Measurements from ENCODE around the gene JAK1. TPM values are rescaled to one million over a fixed set of nuclear protein-coding genes. Genes with fewer than 3 reads are reported as not detected.

The JAK1 gene
- polyA plus RNA-seq, 2 of the 4 experiments (the other 2 are of a cell fraction): 110 to 159 TPM

DNA sequence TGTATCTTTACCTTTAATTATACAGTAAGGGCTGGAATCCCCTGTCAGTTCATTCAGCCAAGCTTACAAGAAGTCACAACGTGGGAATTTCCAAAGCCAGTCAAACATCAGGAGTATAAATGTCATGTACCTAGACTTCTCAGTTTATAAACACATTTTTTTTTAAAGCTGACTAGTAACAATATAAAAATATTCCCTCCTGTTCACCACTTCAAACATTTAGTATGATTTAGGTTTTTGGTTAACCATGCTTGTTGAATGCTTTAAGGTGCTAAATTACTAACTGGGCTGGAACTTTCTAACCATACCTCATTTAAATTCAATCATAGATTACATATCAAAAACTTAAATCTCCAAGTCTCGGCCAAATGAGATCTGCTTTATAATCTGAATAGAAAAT, 44.0 kb downstream of the JAK1 start:
- ATAC-seq: no peak

DNA sequence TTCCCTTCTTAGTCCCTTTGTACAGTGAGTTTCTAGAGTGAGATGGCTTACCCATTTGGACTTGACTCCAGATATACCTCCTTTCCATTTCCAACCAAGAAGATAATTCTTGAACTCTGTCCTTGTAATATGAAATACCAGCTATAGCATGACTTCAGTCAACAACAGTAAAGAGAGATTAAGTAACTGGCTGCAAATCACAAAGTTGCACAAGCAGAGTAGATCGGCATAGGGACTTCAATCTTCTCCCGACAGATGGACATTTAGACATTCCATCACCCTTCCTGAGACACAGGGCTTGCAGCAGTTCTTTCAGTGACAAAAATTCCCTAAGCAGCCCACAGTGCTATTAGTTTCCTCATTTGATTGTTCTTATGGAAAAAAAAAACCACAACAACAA, 44.6 kb downstream of the JAK1 start:
- TF ChIP-seq CEBPB (IDR thresholded peaks at IDR 0.05) (peak; percentile 54 to 56; a peak in 2 of 4 replicates), EP300 (IDR thresholded peaks at IDR 0.05) (peak in 1 of 2 experiments; percentile 34; a peak in 1 of 5 replicates), POLR2A (IDR thresholded peaks at IDR 0.05; ENCODE audit: low read length) (no peak), ZNF302 (CRISPR knock-in tag; IDR thresholded peaks at IDR 0.05) (no peak), BHLHE40 (IDR thresholded peaks at IDR 0.05; ENCODE audit: low read depth, low read length) (no peak)
- TF ChIP-seq, protein P1, sequence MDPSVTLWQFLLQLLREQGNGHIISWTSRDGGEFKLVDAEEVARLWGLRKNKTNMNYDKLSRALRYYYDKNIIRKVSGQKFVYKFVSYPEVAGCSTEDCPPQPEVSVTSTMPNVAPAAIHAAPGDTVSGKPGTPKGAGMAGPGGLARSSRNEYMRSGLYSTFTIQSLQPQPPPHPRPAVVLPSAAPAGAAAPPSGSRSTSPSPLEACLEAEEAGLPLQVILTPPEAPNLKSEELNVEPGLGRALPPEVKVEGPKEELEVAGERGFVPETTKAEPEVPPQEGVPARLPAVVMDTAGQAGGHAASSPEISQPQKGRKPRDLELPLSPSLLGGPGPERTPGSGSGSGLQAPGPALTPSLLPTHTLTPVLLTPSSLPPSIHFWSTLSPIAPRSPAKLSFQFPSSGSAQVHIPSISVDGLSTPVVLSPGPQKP (IDR thresholded peaks at IDR 0.05; ENCODE audit: low read depth, low read length): no peak
- ATAC-seq: no peak
- no peak for FAIRE-seq
- DNase-seq (ENCODE audit: low read depth in 1 of 2, low spot score in 1 of 2): no peak
- ChIA-PET POLR2A (interaction anchor here (1.8 kb wide), 1 partner anchor 44 kb away, joined by 5 read pairs; no protein-coding TSS in a partner anchor), CTCF (interaction anchor here (2.0 kb wide), 1 partner anchor 18 kb away, joined by 4 read pairs; no protein-coding TSS in a partner anchor)
- peaks cover 89% of the 10 kb centered on the region for H3K4me1 ChIP-seq
- 18% methylated on average over 2 of the region's 2 CpGs for WGBS (ENCODE audit: missing lambda C conversion rate)
- peak overlapping the region; percentile 70 for H3K4me2 ChIP-seq
- H3K27ac ChIP-seq: peak overlapping the region; percentile 75 to 90
- no peaks in the 10 kb centered on the region for H3K9me3 ChIP-seq
- no peak overlapping the region; the same call in 2 of the 3 replicates for H3K4me3 ChIP-seq

More for the DNA sequence above, 44.0 kb downstream of the JAK1 start:
- WGBS (ENCODE audit: missing lambda C conversion rate): 28% methylated on average over 2 of the region's 2 CpGs
- Histone ChIP-seq H3K4me3 (no peak overlapping the region), H3K9me3 (no peaks in the 10 kb centered on the region), H3K4me2 (peak overlapping the region; percentile 70), H3K4me1 (peaks cover 90% of the 10 kb centered on the region), H3K27ac (peak overlapping the region; percentile 75 to 90)
- ChIA-PET POLR2A (interaction anchor here (1.3 to 1.8 kb wide), 2 partner anchors 24 to 43 kb away, joined by 3 to 5 read pairs; no protein-coding TSS in a partner anchor), CTCF (no interaction called here)
- DNase-seq (ENCODE audit: low read depth in 1 of 2, low spot score in 1 of 2) (no peak), FAIRE-seq (no peak)
- TF ChIP-seq CEBPB (IDR thresholded peaks at IDR 0.05) (no peak), MAZ (IDR thresholded peaks at IDR 0.05; ENCODE audit: borderline replicate concordance, low read depth, low read length) (no peak), PHF8 (IDR thresholded peaks at IDR 0.05; ENCODE audit: borderline replicate concordance, low read depth) (no peak), HOXB13 (CRISPR knock-in tag; IDR thresholded peaks at IDR 0.05; ENCODE audit: low read depth) (no peak), EHMT2 (IDR thresholded peaks at IDR 0.05; ENCODE audit: low read depth) (no peak), JUNB (IDR thresholded peaks at IDR 0.05) (no peak), FOSL2 (IDR thresholded peaks at IDR 0.05) (no peak), FOSL2 (CRISPR knock-in tag; IDR thresholded peaks at IDR 0.05) (no peak), HOXA7 (CRISPR knock-in tag; IDR thresholded peaks at IDR 0.05) (no peak)
- TF ChIP-seq, protein P2, sequence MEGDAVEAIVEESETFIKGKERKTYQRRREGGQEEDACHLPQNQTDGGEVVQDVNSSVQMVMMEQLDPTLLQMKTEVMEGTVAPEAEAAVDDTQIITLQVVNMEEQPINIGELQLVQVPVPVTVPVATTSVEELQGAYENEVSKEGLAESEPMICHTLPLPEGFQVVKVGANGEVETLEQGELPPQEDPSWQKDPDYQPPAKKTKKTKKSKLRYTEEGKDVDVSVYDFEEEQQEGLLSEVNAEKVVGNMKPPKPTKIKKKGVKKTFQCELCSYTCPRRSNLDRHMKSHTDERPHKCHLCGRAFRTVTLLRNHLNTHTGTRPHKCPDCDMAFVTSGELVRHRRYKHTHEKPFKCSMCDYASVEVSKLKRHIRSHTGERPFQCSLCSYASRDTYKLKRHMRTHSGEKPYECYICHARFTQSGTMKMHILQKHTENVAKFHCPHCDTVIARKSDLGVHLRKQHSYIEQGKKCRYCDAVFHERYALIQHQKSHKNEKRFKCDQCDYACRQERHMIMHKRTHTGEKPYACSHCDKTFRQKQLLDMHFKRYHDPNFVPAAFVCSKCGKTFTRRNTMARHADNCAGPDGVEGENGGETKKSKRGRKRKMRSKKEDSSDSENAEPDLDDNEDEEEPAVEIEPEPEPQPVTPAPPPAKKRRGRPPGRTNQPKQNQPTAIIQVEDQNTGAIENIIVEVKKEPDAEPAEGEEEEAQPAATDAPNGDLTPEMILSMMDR (IDR thresholded peaks at IDR 0.05): no peak
- TF ChIP-seq, protein P3, sequence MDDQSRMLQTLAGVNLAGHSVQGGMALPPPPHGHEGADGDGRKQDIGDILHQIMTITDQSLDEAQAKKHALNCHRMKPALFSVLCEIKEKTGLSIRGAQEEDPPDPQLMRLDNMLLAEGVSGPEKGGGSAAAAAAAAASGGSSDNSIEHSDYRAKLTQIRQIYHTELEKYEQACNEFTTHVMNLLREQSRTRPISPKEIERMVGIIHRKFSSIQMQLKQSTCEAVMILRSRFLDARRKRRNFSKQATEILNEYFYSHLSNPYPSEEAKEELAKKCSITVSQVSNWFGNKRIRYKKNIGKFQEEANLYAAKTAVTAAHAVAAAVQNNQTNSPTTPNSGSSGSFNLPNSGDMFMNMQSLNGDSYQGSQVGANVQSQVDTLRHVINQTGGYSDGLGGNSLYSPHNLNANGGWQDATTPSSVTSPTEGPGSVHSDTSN (IDR thresholded peaks at IDR 0.05): no peak
- TF ChIP-seq, protein P1 (IDR thresholded peaks at IDR 0.05; ENCODE audit: low read depth, low read length): no peak
- TF ChIP-seq, protein P4, sequence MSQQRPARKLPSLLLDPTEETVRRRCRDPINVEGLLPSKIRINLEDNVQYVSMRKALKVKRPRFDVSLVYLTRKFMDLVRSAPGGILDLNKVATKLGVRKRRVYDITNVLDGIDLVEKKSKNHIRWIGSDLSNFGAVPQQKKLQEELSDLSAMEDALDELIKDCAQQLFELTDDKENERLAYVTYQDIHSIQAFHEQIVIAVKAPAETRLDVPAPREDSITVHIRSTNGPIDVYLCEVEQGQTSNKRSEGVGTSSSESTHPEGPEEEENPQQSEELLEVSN (IDR thresholded peaks at IDR 0.05; ENCODE audit: borderline replicate concordance, low read depth): no peak
- TF ChIP-seq, protein P5, sequence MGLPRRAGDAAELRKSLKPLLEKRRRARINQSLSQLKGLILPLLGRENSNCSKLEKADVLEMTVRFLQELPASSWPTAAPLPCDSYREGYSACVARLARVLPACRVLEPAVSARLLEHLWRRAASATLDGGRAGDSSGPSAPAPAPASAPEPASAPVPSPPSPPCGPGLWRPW (IDR thresholded peaks at IDR 0.05): no peak
